SJSA1 (cell line): Measurements from ENCODE around the gene ZNF891. TPM values are rescaled to one million over a fixed set of nuclear protein-coding genes. Genes with fewer than 3 reads are reported as not detected.

ENCODE experiments used
- total RNA-seq: library from RNA; depleted of rRNA; stranded (reverse); fragments of >200 nt; shearing (Covaris generic); gene quantifications from 2 replicates; pipeline ENCODE4 v1.2.3, GENCODE V29; 2014; rRNA removed

Gene ZNF891
- total RNA-seq, 1 experiment from 2014 or later, result 0.11 TPM

Other genes starting within 250 kb of the ZNF891 start
- 4.5 and 7.1 TPM in 2 replicates for gene CHFR, start 242.7 kb downstream of the ZNF891 start, total RNA-seq
- gene ZNF605, start 174.0 kb downstream of the ZNF891 start, total RNA-seq, result 0.32 and 0.88 TPM in 2 replicates
- gene ZNF26, start 143.9 kb downstream of the ZNF891 start, total RNA-seq, result 5.8 and 10.4 TPM in 2 replicates
- gene ZNF84, start 92.8 kb downstream of the ZNF891 start, total RNA-seq, result 4.1 and 6.4 TPM in 2 replicates
- 0.16 and 0.84 TPM in 2 replicates for gene ZNF140, start 49.4 kb downstream of the ZNF891 start, total RNA-seq
- gene ZNF10, start 353 bp upstream of the ZNF891 start, total RNA-seq, result 0.25 and 0.32 TPM in 2 replicates
- 1.4 and 2.1 TPM in 2 replicates for gene ZNF268, start 51.2 kb upstream of the ZNF891 start, total RNA-seq
- gene ANHX, start 105.6 kb upstream of the ZNF891 start, total RNA-seq, result not detected in 2 replicates